Neural progenitor cell (in vitro differentiated cells): ENCODE results near the gene CTNNA3.

Experiments
- EZH2 ChIP-seq: fragments of 200-600 bp; sonication (generic); IDR thresholded peaks from 2 replicates; pipeline ENCODE4 v1.6.1; 2017; ENCODE audit warnings: antibody characterized with exemption, mild to moderate bottlenecking, moderate library complexity
- TF ChIP-seq, protein P1 (sequence below): fragments of 200-600 bp; sonication (generic); IDR thresholded peaks from 2 replicates; pipeline ENCODE4 v1.5.1; 2017; ENCODE audit warnings: antibody characterized with exemption, mild to moderate bottlenecking

DNA sequence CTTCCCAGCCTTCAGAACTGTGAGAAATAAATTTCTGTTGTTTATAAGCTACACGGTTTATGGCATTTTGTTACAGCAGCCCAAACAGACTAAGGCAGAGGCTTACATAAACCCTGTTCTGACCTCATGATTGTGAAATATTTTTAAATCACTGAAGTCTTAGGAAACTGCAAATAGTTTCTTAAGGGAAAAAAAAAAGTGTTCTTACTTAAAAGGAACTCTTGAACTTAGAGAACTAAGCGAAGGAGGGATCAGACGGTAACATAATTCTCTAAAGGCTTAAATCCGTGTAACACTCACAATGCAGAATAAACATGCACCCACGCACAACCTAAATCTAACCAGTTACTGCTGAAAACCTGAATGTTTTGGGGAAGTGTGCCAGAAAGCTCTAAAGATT is 1519.2 kb downstream of the CTNNA3 start:
- TF ChIP-seq, protein P1, sequence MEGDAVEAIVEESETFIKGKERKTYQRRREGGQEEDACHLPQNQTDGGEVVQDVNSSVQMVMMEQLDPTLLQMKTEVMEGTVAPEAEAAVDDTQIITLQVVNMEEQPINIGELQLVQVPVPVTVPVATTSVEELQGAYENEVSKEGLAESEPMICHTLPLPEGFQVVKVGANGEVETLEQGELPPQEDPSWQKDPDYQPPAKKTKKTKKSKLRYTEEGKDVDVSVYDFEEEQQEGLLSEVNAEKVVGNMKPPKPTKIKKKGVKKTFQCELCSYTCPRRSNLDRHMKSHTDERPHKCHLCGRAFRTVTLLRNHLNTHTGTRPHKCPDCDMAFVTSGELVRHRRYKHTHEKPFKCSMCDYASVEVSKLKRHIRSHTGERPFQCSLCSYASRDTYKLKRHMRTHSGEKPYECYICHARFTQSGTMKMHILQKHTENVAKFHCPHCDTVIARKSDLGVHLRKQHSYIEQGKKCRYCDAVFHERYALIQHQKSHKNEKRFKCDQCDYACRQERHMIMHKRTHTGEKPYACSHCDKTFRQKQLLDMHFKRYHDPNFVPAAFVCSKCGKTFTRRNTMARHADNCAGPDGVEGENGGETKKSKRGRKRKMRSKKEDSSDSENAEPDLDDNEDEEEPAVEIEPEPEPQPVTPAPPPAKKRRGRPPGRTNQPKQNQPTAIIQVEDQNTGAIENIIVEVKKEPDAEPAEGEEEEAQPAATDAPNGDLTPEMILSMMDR = no peak
- no peak for TF ChIP-seq EZH2
